ENCODE measurements around the gene SPACA7.

The SPACA7 gene

DNA sequence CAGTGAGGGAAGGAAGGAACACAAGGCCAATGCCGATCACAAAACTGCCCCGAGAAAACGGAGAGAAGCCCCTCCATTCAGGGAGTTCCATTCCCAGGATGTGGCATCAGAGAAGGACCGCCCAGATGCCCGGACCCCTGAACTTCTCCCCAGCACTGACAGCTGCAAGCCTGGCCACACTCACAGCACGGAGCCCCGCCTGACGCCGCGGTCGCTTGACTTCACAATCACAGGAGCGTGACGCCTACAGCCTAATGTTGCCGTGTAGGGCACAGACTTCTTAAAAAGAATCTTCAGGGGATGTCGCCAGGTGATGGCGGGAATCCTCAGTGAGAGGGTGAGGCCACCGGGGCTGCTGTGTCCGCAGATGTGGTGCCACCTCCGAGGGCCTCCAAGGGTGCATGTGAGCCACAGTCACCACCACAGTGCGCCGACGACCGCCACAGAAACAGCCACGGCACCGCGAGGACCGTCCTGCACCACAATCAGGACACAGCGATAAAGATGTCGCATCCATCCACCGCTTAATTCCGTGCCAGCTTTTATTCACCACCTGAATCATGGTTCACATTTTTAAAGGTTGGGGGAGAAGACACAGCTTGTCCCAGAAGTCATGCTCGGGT is 77.2 kb downstream of the SPACA7 start:
- TF ChIP-seq, protein P1, sequence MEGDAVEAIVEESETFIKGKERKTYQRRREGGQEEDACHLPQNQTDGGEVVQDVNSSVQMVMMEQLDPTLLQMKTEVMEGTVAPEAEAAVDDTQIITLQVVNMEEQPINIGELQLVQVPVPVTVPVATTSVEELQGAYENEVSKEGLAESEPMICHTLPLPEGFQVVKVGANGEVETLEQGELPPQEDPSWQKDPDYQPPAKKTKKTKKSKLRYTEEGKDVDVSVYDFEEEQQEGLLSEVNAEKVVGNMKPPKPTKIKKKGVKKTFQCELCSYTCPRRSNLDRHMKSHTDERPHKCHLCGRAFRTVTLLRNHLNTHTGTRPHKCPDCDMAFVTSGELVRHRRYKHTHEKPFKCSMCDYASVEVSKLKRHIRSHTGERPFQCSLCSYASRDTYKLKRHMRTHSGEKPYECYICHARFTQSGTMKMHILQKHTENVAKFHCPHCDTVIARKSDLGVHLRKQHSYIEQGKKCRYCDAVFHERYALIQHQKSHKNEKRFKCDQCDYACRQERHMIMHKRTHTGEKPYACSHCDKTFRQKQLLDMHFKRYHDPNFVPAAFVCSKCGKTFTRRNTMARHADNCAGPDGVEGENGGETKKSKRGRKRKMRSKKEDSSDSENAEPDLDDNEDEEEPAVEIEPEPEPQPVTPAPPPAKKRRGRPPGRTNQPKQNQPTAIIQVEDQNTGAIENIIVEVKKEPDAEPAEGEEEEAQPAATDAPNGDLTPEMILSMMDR (conservative IDR thresholded peaks at IDR 0.05; ENCODE audit: low read depth, low read length) = no peak
- no peak for DNase-seq (ENCODE audit: low read depth)

DNA sequence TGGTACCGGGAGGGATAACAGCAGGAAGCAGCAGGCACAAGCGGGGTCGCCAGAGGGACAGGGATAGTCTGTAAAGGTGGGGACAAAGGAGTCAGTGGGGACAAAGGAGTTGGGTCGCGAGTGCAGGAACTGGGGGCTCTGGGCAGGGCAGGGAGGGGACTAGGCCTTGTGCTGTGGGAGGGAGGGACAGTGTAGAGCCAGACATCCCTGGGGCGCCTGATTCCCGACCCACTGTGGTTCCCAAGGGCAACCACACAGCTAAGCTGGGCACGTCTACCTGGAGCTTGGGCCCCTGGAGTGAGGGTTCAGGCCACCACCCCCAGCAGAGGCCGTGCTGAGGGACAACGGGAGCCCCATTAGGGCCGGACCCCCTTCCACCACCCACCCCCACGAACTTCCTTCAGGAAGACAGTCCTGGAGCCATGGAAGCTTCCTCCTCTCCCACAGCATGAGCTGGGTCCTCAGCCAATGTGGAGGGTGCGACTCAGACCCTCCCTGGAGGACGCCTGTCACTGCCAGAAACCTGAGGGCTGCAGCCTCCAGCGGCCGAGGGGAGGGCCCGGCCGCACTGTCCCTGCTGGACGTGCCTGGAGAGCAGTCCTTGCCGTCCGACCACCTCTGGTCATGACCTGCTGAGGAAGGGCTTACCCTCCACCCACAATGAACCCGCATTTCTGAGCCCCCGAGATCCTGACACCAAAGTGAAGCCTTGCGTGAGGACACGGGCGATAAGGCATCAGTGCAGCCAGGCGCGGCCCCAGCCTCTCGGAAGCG is 77.9 kb downstream of the SPACA7 start:
- TF ChIP-seq, protein P1 (conservative IDR thresholded peaks at IDR 0.05; ENCODE audit: low read depth, low read length) = no peak
- no peak for DNase-seq (ENCODE audit: low read depth)
- H3K4me3 ChIP-seq (ENCODE audit: low read length) = no peak overlapping the region

More for the DNA sequence above, 77.2 kb downstream of the SPACA7 start:
- H3K4me3 ChIP-seq (ENCODE audit: low read length) = no peak overlapping the region

DNA sequence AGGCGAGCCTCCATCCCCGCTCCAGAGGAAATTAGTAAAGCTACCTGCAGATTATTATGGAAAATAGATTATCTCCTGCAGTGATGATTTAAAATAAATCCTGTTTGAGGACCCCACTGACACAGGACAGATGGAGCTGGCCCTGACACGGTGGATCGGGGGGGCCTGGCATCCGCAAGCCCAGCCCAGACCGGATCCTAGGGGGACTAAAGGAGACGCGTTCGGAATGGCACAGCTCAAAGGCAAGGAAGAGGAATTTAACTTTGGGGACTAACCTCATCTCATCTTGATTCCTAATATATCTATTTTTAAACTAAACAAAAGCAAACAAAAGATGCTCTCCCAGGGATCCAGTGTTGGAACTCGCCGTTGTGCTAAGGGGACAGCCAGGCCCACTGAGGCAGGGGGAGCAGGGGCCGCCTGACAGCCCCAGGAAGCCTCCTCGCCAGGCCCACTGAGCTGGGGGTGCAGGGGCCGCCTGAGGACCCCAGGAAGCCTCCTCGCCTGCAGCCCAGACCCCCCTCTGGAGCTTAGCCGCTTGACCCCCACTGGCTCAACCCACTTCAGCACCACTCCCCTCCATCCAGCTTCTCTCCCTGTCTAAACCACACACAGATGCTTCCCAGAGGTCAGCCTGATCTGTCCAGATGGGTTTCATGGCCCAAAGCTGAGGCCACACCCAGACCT is 78.6 kb downstream of the SPACA7 start:
- no peak overlapping the region for H3K4me3 ChIP-seq (ENCODE audit: low read length)
- DNase-seq (ENCODE audit: low read depth) = no peak
- TF ChIP-seq, protein P1 (conservative IDR thresholded peaks at IDR 0.05; ENCODE audit: low read depth, low read length) = no peak

DNA sequence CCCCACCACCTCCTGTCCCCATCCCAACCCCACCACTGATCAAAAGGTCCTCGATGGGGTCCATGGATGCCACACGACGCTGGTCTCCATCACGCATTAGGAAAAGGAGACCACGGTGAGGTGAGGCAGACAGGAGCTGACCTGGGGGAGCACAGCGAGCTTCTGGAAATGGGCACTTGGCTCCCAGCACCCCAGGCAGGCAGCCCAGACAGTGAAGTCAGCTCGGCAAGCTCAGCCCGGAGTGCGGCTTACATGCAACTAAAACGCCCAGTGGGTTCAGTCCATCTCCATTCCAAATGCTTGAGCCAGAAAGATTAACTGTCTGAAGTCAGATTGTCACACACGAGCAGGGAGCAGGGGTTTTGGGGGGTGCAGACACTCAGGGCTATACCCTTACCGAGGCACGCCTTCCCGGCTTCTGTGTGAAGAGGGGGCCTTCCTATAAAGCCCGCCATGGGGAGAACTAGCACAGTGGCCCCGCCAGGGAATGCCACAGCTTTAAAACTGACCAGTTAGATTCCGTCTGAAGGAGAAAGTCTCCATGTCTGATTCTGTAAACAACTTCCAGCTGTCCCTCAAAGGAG is 79.4 kb downstream of the SPACA7 start:
- H3K4me3 ChIP-seq (ENCODE audit: low read length) = no peak overlapping the region
- TF ChIP-seq, protein P1 (conservative IDR thresholded peaks at IDR 0.05; ENCODE audit: low read depth, low read length) = no peak
- DNase-seq (ENCODE audit: low read depth) = no peak

DNA sequence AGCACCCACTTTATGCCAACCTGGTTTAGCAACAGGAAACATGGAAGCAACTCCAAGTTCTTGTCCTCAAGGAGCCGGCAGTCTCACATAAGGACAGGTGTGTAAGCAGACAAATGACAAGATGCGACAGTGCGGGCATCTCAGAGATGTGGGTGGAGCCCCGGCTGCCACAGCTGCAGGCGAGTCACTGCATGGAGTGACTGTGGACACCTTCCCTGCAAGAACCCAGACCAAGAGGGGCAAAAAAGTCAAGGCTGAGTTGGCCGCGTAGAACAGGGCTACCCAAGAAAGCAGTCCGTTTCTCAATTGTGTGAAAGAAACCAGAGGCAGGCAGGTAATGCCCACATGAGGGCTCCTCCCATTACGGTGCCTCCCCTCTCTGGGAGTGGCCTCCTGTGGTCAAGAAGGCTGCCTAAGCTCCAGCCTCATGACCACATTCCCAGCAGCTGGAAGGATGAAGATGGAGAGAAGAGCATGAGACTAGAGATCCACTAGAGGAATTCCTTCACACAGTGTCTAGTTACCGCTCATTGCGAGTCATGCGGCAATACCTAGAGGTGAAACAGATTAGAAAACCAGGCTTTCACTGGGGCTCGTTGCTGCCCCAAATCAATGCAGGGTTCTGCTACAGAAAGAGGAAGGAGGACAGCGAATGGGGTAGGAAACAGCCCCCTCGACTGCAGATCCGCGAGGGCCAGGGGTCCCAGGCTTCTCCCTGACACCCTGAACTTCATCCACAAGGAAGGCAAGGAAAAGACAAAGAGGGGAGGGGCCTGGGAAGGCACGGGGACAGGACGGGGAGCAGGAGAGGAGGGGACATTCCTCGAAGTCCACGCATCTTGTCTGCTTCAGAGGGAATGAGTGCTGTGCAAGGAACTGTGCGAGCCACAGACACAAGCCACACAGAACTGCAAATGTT is 80.2 kb downstream of the SPACA7 start:
- DNase-seq (ENCODE audit: low read depth) = no peak
- TF ChIP-seq, protein P1 (conservative IDR thresholded peaks at IDR 0.05; ENCODE audit: low read depth, low read length) = no peak
- no peak overlapping the region for H3K4me3 ChIP-seq (ENCODE audit: low read length)

DNA sequence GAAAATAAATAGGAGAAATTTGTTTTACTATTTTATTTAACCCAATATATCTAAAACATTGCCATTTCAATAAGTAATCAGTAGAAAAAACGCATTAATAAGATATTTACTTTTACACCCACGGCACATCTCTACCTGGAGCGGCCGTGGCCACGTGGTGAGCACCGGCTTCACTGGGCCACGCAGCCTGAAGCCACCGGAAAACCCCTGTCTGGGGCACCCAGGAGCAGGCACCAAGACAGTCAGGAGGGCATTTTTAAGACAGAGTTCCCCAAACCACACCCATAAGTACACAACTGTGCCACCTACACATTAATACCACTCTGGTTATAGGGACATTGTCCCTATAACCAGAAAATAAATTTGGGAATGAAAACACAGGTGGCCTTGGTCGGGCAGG is 80.9 kb downstream of the SPACA7 start:
- TF ChIP-seq, protein P1 (conservative IDR thresholded peaks at IDR 0.05; ENCODE audit: low read depth, low read length) = no peak
- no peak for DNase-seq (ENCODE audit: low read depth)
- no peak overlapping the region for H3K4me3 ChIP-seq (ENCODE audit: low read length)

Data from retinal pigment epithelial cell (primary cell).